ENCODE results near the gene AOPEP.

- no peak for TF ChIP-seq CTCF (conservative IDR thresholded peaks at IDR 0.05)
- TF ChIP-seq ZFX (IDR thresholded peaks at IDR 0.05): no peak
These were observed 334.4 kb downstream of the AOPEP start for GRCh38 chr9:95060916-95061315.
